HG03159 (cell line): Measurements from ENCODE around the gene CDK14.

Experiments
- ATAC-seq: cut with Tn5 transposase; IDR thresholded peaks from one replicate; pipeline ENCODE4 v1.9.1; 2021; ENCODE audit warnings: mild to moderate bottlenecking, moderate library complexity; ENCODE audit not compliant: unreplicated experiment

Gene CDK14

GRCh38 chr7:90835861-90836260 lies 239.7 kb downstream of the CDK14 start:
- ATAC-seq = no peak

GRCh38 chr7:90836937-90837336 lies 240.8 kb downstream of the CDK14 start:
- ATAC-seq = no peak

- ATAC-seq = no peak
Observed at GRCh38 chr7:90838799-90839198, 242.7 kb downstream of the CDK14 start.

- ATAC-seq = no peak
Observed at GRCh38 chr7:90839316-90839715, 243.2 kb downstream of the CDK14 start.

GRCh38 chr7:90839727-90840291 lies 243.7 kb downstream of the CDK14 start:
- no peak for ATAC-seq

GRCh38 chr7:90841759-90842429 lies 245.8 kb downstream of the CDK14 start:
- ATAC-seq = no peak

GRCh38 chr7:90842430-90842788 lies 246.3 kb downstream of the CDK14 start:
- no peak for ATAC-seq

- ATAC-seq = no peak
Observed at GRCh38 chr7:90843472-90843871, 247.4 kb downstream of the CDK14 start.

- no peak for ATAC-seq
Observed at GRCh38 chr7:90844421-90844820, 248.3 kb downstream of the CDK14 start.

- no peak for ATAC-seq
Observed at GRCh38 chr7:90846192-90846591, 250.1 kb downstream of the CDK14 start.

GRCh38 chr7:90850066-90850465 lies 253.9 kb downstream of the CDK14 start:
- ATAC-seq = no peak

- ATAC-seq = no peak
Observed at GRCh38 chr7:90850471-90850870, 254.3 kb downstream of the CDK14 start.

GRCh38 chr7:90853205-90853604 lies 257.1 kb downstream of the CDK14 start:
- ATAC-seq = no peak

- no peak for ATAC-seq
Observed at GRCh38 chr7:90856351-90857070, 260.4 kb downstream of the CDK14 start.

- no peak for ATAC-seq
Observed at GRCh38 chr7:90857603-90858002, 261.5 kb downstream of the CDK14 start.

- no peak for ATAC-seq
Observed at GRCh38 chr7:90858546-90858945, 262.4 kb downstream of the CDK14 start.

- ATAC-seq = no peak
Observed at GRCh38 chr7:90859521-90859920, 263.4 kb downstream of the CDK14 start.

GRCh38 chr7:90864088-90864487 lies 268.0 kb downstream of the CDK14 start:
- no peak for ATAC-seq

GRCh38 chr7:90869335-90869734 lies 273.2 kb downstream of the CDK14 start:
- no peak for ATAC-seq

- ATAC-seq = no peak
Observed at GRCh38 chr7:90876701-90877100, 280.6 kb downstream of the CDK14 start.

GRCh38 chr7:90877201-90877600 lies 281.1 kb downstream of the CDK14 start:
- peak; percentile 62 for ATAC-seq

- no peak for ATAC-seq
Observed at GRCh38 chr7:90879924-90880323, 283.8 kb downstream of the CDK14 start.
